Measurements from ENCODE around the gene GIPC1. TPM values are rescaled to one million over a fixed set of nuclear protein-coding genes. Genes with fewer than 3 reads are reported as not detected.

GIPC1 gene
- total and polyA plus RNA-seq, 9 of the 15 experiments (the other 6 are each of a cell fraction or from before 2014, with no cell fraction given): 0.49 to 54.7 (median 24.8) TPM

- no peak for TF ChIP-seq NEUROD1 (IDR thresholded peaks at IDR 0.05; ENCODE audit: borderline replicate concordance, low read depth, low read length, partially characterized antibody)
- no peak for TF ChIP-seq U2AF1 (optimal IDR thresholded peaks at IDR 0.05; ENCODE audit: low read depth, low read length)
- TF ChIP-seq ETS2 (tag; IDR thresholded peaks at IDR 0.05; ENCODE audit: borderline replicate concordance, poor library complexity, severe bottlenecking): no peak
- TF ChIP-seq HDAC3 (IDR thresholded peaks at IDR 0.05; ENCODE audit: borderline replicate concordance, partially characterized antibody): no peak
- TF ChIP-seq RBFOX2 (IDR thresholded peaks at IDR 0.05; ENCODE audit: low read depth, low read length): 0 out of 2 replicates have a peak, but pooled peaks have one; percentile 25
- no peak for TF ChIP-seq RB1 (IDR thresholded peaks at IDR 0.05; ENCODE audit: low read depth)
- TF ChIP-seq E2F1 (CRISPR knock-in tag; IDR thresholded peaks at IDR 0.05): no peak
- TF ChIP-seq EGR1 (conservative IDR thresholded peaks at IDR 0.05): 0 out of 2 replicates have a peak, but pooled peaks have one; percentile 7
- no peak for TF ChIP-seq KHSRP (IDR thresholded peaks at IDR 0.05)
- peak in 1 of 2 experiments; percentile 100; a peak in 2 of 4 replicates for TF ChIP-seq KDM1A (IDR thresholded peaks at IDR 0.05)
- no peak for TF ChIP-seq DNMT1 (IDR thresholded peaks at IDR 0.05)
- no peak for TF ChIP-seq PHB (CRISPR knock-in tag; IDR thresholded peaks at IDR 0.05)
- TF ChIP-seq MAX (CRISPR knock-in tag; IDR thresholded peaks at IDR 0.05): peak; percentile 49; the same call in 1 of the 2 replicates
- no peak for TF ChIP-seq ZBTB33 (CRISPR knock-in tag; IDR thresholded peaks at IDR 0.05)
- TF ChIP-seq GTF2F1 (IDR thresholded peaks at IDR 0.05; ENCODE audit: low read depth, low read length): no peak
- TF ChIP-seq POLR2G (IDR thresholded peaks at IDR 0.05; ENCODE audit: low read depth, low read length): peak; percentile 15; the same call in 1 of the 2 replicates
These were observed 52.2 kb downstream of the GIPC1 start (continued) for GRCh38 chr19:14443632-14444216.

All from K562 (cell line).